Activated naive CD8-positive, alpha-beta T cell (primary cell): ENCODE measurements around the gene MRPL9.
"Not testable (repeated sequence)": the region's sequence is repeated elsewhere in the genome, so short reads cannot be mapped to it uniquely, and the experiment has no call there.

Experiments
- H3K27ac Mint-ChIP-seq: one replicate; pipeline ENCODE4 v1.8.0; 2021; ENCODE audit warnings: mixed read lengths
- H3K27me3 Mint-ChIP-seq: one replicate; pipeline ENCODE4 v1.8.0; 2021; ENCODE audit warnings: mixed read lengths
- H3K36me3 Mint-ChIP-seq: one replicate; pipeline ENCODE4 v1.8.0; 2021; ENCODE audit warnings: mixed read lengths
- H3K4me1 Mint-ChIP-seq: one replicate; pipeline ENCODE4 v1.8.0; 2021; ENCODE audit warnings: low read depth, mixed read lengths
- H3K4me3 Mint-ChIP-seq: one replicate; pipeline ENCODE4 v1.8.0; 2021; ENCODE audit warnings: mild to moderate bottlenecking, mixed read lengths
- H3K9me3 Mint-ChIP-seq: one replicate; pipeline ENCODE4 v1.8.0; 2021; ENCODE audit warnings: low read depth, mixed read lengths

MRPL9 gene

GRCh38 chr1:151799179-151800022 is 36.1 kb upstream of the MRPL9 start:
- H3K9me3 Mint-ChIP-seq, result no peaks in the 10 kb centered on the region
- peaks cover 8% of the 10 kb centered on the region for H3K4me1 Mint-ChIP-seq

DNA sequence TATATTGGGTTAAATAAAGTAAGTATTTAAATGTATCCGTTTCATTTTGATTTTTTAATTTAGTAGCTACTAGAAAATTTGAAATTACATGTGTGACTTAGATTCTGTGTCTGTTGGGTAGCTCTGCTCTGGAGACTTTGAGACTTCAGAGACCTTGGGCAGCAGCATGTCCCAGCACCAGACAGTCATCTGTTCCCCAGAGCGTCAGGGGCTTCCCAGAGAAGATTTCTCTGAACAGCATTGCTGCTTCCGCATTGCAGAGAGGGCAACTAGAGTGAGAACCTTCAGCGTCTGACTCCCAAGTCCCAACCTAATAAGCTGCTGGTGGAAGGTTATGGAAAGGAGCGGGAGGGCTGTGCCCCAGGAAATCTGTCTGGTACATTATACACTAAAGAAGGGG is 35.3 kb upstream of the MRPL9 start:
- Mint-ChIP-seq H3K27ac (no peak overlapping the region), H3K4me3 (no peak overlapping the region), H3K27me3 (no peaks in the 10 kb centered on the region), H3K36me3 (peaks cover 9% of the 10 kb centered on the region), H3K9me3 (no peaks in the 10 kb centered on the region), H3K4me1 (peaks cover 8% of the 10 kb centered on the region)

More at GRCh38 chr1:151799179-151800022, 36.1 kb upstream of the MRPL9 start:
- peaks cover 7% of the 10 kb centered on the region for H3K36me3 Mint-ChIP-seq
- H3K27me3 Mint-ChIP-seq, result no peaks in the 10 kb centered on the region
- H3K4me3 Mint-ChIP-seq, result no peak overlapping the region
- no peak overlapping the region for H3K27ac Mint-ChIP-seq

GRCh38 chr1:151790940-151791651 is 27.8 kb upstream of the MRPL9 start:
- no peaks in the 10 kb centered on the region for H3K27me3 Mint-ChIP-seq
- peaks cover 30% of the 10 kb centered on the region for H3K4me1 Mint-ChIP-seq
- no peaks in the 10 kb centered on the region for H3K9me3 Mint-ChIP-seq
- H3K4me3 Mint-ChIP-seq, result peak overlapping the region; percentile 99
- peaks cover 3% of the 10 kb centered on the region for H3K36me3 Mint-ChIP-seq
- peak overlapping the region; percentile 76 for H3K27ac Mint-ChIP-seq

DNA sequence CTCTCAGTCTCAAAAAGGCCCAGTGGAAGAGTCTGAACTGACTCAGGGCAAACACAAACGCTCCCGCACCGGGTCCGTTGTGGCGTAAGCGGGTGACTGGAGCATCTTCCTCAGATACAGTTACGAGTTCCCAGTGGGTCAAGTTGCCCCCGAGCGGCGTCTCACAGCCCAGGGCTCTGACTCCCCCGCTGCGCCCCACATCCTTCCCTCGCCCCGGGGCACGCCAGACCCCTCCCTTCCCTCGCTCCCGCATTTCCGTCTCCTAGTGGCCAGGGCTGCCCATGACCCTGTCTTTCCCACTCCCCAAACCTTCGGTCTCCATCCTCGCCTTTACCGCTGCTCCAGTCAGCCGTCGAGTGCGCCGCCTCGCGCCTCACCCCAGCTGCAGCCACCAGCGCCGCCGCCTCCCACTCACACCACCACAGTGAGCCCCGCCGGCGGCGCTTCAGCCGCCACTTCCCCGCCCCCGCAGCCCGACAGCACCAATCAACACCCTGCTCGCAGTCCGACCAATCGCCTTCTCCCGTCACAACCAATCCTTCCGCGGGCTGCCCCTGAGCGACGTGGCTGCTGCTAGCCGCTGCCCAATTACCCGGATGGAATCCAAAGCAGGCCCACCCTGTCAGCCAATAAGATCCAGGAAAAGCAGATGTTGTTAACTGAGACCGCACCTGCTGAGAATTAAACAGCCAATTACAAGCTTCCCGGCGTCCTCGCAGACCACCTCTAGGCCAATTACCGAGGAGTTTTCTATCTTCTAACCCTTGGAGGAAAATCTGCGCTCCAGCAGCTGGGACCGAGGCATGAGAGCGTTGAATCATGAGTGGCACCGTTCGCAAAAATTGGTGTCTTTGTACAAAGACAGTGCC is 27.0 kb upstream of the MRPL9 start, which contains the start of gene TDRKH:
TDRKH (minus strand) TSS at position 430 of the 869 bp plus-strand sequence. CDS start 7,478 bp downstream, outside the sequence.
- Mint-ChIP-seq H3K36me3 (peaks cover 3% of the 10 kb centered on the region), H3K27me3 (no peaks in the 10 kb centered on the region), H3K9me3 (no peaks in the 10 kb centered on the region), H3K27ac (peak within 1 kb of the TSS; percentile 76), H3K4me1 (peaks cover 30% of the 10 kb centered on the region), H3K4me3 (peak within 1 kb of the TSS; percentile 99)

- Mint-ChIP-seq H3K36me3 (no peaks in the 10 kb centered on the region), H3K27me3 (no peaks in the 10 kb centered on the region), H3K4me1 (peaks cover 30% of the 10 kb centered on the region), H3K27ac (no peak overlapping the region), H3K9me3 (no peaks in the 10 kb centered on the region), H3K4me3 (no peak overlapping the region)
Observed at GRCh38 chr1:151787689-151788088, 24.4 kb upstream of the MRPL9 start.

DNA sequence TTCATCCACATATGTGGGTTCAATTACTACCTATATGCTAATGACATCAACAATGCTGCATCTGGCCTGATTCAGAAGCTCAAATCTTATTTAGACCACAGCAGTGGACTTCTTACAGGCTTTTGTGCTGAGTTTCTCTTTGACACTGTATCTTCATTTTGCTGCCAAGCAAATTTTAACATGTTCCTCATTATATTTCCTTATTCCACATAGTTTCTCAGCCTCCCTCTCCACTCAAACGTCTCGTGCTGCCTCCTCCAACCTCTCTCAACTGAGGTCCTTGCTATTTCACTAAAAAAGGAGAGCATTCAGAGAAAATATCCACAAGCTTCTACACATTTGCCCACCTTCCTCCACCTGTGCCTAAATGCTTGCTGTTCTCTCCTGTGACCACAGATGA is 20.5 kb upstream of the MRPL9 start:
- Mint-ChIP-seq H3K36me3 (peaks cover 10% of the 10 kb centered on the region), H3K9me3 (no peaks in the 10 kb centered on the region), H3K27me3 (no peaks in the 10 kb centered on the region), H3K4me3 (no peak overlapping the region), H3K4me1 (peaks cover 3% of the 10 kb centered on the region), H3K27ac (no peak overlapping the region)

GRCh38 chr1:151782741-151783140 is 19.4 kb upstream of the MRPL9 start:
- H3K27me3 Mint-ChIP-seq, result no peaks in the 10 kb centered on the region
- no peaks in the 10 kb centered on the region for H3K4me1 Mint-ChIP-seq
- H3K27ac Mint-ChIP-seq, result no peak overlapping the region
- H3K4me3 Mint-ChIP-seq, result no peak overlapping the region
- no peaks in the 10 kb centered on the region for H3K9me3 Mint-ChIP-seq
- peaks cover 10% of the 10 kb centered on the region for H3K36me3 Mint-ChIP-seq

- H3K9me3 Mint-ChIP-seq, H3K27me3 Mint-ChIP-seq, H3K27ac Mint-ChIP-seq, H3K4me3 Mint-ChIP-seq, H3K4me1 Mint-ChIP-seq: not testable (repeated sequence)
- peaks cover 10% of the 10 kb centered on the region for H3K36me3 Mint-ChIP-seq
Observed at GRCh38 chr1:151782026-151782425, 18.7 kb upstream of the MRPL9 start.

- not testable (repeated sequence) for H3K27ac Mint-ChIP-seq, H3K9me3 Mint-ChIP-seq, H3K27me3 Mint-ChIP-seq, H3K4me3 Mint-ChIP-seq, H3K4me1 Mint-ChIP-seq
- peaks cover 10% of the 10 kb centered on the region for H3K36me3 Mint-ChIP-seq
Observed at GRCh38 chr1:151780736-151781135, 17.4 kb upstream of the MRPL9 start.

GRCh38 chr1:151779852-151780251 is 16.6 kb upstream of the MRPL9 start:
- H3K4me3 Mint-ChIP-seq, result no peak overlapping the region
- H3K36me3 Mint-ChIP-seq, result peaks cover 10% of the 10 kb centered on the region
- H3K27ac Mint-ChIP-seq, result no peak overlapping the region
- H3K4me1 Mint-ChIP-seq, result no peaks in the 10 kb centered on the region
- H3K9me3 Mint-ChIP-seq, result no peaks in the 10 kb centered on the region
- H3K27me3 Mint-ChIP-seq, result no peaks in the 10 kb centered on the region

DNA sequence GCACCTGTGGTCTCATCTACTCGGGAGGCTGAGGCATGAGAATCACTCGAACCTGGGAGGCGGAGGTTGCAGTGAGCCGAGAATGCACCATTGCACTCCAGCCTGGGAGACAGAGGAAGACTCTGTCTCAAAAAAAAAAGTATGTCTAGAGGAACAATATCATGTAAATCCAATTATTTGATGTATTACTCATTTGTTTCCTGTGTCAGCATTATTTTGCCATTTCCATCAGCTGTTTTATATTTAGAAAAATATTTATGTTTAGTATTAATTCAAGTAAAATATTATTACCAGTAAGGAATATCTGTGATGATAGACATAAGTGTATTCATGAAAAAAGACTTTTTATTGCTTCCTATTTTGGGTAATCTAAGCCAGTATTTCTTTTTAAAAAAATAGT is 14.0 kb upstream of the MRPL9 start:
- Mint-ChIP-seq H3K9me3 (no peaks in the 10 kb centered on the region), H3K27me3 (no peaks in the 10 kb centered on the region), H3K36me3 (peaks cover 10% of the 10 kb centered on the region), H3K4me1 (no peaks in the 10 kb centered on the region), H3K4me3 (no peak overlapping the region), H3K27ac (no peak overlapping the region)

GRCh38 chr1:151776665-151777062 is 13.4 kb upstream of the MRPL9 start:
- no peak overlapping the region for H3K4me3 Mint-ChIP-seq
- no peaks in the 10 kb centered on the region for H3K27me3 Mint-ChIP-seq
- peaks cover 10% of the 10 kb centered on the region for H3K36me3 Mint-ChIP-seq
- H3K4me1 Mint-ChIP-seq, result no peaks in the 10 kb centered on the region
- H3K9me3 Mint-ChIP-seq, result no peaks in the 10 kb centered on the region
- H3K27ac Mint-ChIP-seq, result no peak overlapping the region

DNA sequence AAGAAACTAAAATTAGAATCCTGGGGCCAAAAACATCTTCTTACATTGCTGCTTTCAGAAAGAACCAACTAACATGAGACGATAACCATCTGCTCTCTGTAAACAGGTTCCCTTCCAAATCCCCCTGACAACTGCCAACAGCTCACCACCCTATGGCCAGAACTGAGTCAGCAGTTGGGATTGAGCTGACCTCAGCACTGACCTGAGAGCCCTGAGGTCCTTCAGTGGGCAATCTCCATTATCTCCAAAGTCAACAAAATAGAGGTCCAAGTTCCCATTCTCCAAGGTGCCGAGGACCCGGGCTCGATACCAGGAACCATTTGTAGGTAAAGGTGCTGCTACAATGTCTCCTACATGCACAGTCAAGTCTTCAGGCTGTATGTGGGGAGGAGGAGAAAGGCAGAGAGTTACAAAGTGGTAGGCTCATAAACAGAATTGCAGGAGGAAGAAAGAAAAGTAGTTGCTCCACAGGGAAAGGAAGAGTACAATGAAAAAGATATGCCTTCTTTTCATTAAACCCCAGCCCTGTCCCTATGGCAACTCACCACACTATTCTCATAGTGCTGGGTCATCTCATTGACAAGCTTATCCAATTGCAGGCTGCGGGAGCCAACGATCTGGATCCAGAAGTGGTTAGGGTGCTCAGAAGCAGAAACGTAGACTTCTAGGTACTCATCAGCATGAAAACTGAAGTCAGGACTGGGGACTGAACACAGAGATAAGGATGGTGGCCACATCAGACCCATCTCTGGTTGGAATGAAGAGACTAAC is 12.8 kb upstream of the MRPL9 start:
- H3K9me3 Mint-ChIP-seq, result no peaks in the 10 kb centered on the region
- H3K4me1 Mint-ChIP-seq, result no peaks in the 10 kb centered on the region
- H3K4me3 Mint-ChIP-seq, result no peak overlapping the region
- H3K36me3 Mint-ChIP-seq, result peaks cover 7% of the 10 kb centered on the region
- H3K27ac Mint-ChIP-seq, result no peak overlapping the region
- no peaks in the 10 kb centered on the region for H3K27me3 Mint-ChIP-seq

DNA sequence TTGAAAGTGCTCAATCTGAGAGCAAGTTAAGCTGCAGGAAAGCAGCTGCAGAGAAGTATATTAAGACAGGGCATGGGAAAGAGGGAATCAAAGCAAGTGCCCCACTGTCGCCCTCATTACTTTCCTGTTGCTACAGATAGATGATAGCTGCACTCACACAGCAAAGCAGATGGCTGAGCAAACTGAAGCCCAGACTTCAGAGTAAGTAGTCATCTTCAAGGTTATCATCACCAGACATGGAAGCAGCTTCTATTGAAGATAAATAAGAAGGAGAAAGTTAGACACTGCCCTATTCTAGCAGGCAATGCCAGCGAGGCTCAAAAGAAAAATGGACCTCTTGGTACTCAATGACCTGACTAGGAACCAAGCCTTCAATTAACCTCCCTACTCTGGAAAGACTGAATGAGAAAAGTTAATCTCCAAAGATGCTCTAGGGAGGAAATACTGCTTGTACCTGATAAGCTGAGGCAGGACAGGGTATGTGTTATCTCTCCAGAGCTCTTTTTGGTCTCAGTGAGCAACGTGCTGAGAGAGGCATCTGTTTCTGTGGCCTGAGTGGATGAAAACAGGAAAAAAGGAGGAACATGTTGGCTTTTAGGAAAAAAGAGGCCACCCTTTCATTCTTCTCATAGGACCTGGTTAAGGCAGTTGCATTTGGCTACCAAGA is 11.1 kb upstream of the MRPL9 start:
- no peak overlapping the region for H3K27ac Mint-ChIP-seq
- H3K4me3 Mint-ChIP-seq, result no peak overlapping the region
- peaks cover 3% of the 10 kb centered on the region for H3K36me3 Mint-ChIP-seq
- no peaks in the 10 kb centered on the region for H3K4me1 Mint-ChIP-seq
- no peaks in the 10 kb centered on the region for H3K27me3 Mint-ChIP-seq
- H3K9me3 Mint-ChIP-seq, result no peaks in the 10 kb centered on the region
